Fibroblast of skin of left quadriceps (primary cell): ENCODE measurements around the gene NADSYN1.

ENCODE experiments used
- DNase-seq, 2 experiments: peaks; one replicate each; pipeline ENCODE4 v3.0.0-alpha.2; 2013; ENCODE audit warnings: low read depth in 2 of 2

NADSYN1 gene

DNA sequence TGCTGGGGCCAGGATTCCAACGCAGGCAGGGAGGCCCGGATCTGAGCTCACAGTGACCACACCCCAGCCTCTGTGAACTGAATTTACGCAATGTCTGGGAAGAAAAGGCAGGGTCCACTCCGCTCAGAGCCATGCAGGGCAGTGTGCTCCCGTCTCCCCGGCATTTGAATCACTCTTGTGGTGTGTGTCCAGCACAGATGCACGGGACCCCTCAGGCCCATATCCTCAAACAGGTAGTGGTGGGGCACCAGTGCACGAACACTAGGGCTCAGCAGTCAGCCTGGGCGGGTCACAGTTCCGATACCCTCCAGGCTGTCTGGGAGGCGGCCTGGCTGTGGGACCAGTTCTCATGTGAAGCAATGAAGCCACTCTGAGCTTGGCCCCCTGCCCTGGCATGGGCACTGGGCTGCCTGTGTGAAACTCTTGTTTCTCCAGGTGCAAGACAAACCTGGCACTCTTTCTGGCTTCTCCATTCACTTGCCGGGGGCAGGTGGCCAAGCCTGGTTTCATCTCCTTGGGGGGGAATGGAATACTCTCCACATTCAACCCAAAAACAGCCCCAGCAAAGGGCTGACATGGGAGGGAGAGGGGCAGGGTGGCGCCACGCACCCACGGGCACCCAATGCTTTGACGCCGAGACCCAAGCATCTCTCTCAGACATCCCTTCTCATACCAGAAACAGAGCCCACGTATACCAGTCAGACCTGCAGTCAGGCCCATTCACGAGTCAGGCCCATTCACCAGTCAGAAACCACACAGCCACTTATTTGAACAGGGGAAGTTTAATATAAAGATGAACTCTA is 19.2 kb upstream of the NADSYN1 start:
- no peak for DNase-seq

DNA sequence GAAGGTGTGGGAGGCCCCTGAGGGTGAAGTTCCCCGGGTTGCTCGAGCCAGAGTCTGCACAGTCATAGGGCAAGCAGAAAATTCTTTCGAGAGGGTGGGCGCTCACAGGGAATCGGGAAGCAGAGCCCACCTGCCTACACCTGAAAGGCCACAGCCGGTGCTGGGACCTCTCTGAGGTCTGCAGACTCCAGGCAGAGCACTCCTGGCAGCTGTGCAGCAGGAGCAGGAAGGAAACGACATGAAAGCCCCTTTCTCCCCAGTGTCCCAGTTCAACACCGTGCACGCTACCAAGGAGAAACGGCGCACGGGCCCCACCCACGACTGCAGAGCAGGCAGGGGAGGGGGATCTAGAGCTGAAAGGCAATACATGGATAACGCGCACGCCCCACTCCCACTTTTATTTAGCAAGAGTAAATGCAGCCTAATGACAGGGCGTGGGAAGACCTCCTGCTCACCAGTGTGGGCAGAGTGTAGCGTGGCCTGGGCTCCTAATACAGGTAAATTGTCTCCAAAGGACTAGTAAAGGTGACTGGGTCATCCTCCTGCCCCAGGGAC is 18.4 kb upstream of the NADSYN1 start:
- DNase-seq: no peak

DNA sequence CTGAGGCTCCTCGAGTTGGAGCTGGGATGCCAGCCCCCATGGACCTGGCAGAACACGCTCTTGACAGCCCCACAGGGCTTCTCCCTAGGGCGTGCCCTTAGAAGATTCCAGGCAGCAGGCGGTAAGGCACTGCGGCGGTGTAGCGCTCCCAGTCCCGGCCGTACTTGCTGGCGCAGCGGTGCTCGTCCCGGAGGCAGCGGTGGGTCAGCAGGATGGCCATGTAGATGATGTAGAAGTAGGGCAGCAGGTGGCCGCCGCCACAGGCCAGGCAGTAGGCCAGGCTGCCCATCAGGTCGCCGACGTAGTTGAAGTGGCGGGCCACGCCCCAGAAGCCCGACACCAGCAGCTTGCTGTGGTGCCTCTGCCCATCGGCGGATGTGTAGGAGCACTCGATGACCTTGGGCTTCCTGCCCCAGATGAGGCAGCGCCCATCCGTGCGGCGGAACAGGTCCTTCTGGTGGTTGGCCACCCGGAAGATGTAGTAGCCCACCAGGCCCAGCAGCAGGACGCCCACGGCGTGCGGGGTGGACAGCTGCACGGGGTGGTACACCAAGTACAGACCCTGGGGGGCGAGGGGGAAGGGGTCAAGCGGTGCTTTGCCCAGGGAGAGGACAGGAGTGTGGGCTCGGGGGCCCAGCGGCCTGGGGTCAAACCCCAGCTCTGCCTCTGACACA is 17.6 kb upstream of the NADSYN1 start:
- DNase-seq: no peak

DNA sequence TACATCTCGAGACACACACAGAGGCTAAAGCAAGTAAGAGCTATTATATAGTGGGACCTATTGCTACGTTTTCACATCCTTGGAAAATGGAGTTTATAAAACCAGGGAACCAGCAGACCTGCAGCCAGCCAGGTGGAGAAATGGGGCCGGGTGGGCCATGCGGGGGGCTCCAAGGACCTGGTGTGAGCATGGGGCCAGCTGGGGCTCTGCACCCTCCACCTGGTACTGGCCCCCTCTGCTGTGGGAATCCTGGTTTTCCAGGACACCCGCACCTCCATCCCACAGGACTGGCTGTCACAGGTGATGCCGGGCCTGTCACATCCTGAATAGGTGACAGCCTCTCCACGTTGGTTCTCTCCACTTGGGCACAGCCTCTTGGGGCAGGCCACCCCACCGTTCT is 16.1 kb upstream of the NADSYN1 start:
- DNase-seq: no peak

DNA sequence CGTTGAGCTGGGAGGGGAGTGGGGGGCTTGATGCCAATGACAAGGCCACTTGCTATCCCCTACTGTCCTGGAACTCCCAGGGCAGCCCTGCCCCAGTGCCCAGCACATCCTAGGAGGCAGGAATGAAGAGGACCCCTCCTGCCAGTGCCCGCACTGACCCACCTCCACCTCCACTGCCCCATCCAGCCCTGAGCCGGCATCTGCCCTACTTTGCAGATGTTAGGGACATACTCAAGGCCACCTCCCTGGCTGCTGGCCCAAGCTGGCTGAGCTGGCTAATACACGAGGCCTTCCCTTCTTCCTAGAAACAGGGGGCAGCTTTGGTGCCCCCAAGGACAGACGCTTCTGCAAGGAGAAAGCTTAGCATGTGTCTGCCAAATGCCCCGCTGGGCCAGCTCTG is 15.6 kb upstream of the NADSYN1 start:
- DNase-seq: no peak

DNA sequence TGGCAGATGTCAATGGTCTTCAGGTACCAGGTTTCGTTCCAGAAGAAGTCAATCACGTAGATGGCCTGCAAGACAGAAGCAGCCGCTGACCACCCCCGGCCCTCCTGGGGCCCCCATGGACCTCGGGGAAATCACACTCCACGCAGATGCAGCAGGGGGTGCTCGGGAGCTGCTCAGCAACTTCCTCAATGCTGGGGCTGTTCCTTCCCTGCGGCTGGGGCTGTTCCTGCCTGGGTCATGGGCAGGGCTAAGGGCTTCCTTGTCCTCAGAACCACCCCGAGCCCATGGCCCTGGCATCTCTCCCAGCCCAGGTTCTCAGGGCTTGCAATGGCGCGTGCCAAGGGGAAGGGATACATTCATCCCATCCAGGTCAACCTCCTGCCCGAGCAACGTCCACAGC is 15.1 kb upstream of the NADSYN1 start:
- DNase-seq: no peak

DNA sequence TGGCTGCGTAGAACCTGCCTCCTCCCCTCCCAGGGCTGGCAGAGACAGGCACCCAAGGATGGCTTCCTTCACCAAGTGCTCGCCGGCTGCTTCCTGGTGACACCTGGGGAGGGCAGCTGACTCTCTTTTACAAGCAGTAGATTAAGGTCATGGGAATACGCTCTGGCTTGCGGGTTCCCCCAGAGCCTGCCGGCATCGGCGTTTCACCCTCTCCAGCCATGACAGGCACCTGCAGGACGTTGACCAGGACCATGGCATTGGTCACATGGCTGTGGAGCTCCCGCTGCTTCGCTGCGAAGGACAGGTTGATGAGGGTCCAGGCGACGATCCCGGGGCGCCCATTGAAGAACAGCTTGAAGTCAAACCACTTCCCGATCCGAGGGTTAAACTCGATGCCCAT is 14.4 kb upstream of the NADSYN1 start:
- DNase-seq: no peak

DNA sequence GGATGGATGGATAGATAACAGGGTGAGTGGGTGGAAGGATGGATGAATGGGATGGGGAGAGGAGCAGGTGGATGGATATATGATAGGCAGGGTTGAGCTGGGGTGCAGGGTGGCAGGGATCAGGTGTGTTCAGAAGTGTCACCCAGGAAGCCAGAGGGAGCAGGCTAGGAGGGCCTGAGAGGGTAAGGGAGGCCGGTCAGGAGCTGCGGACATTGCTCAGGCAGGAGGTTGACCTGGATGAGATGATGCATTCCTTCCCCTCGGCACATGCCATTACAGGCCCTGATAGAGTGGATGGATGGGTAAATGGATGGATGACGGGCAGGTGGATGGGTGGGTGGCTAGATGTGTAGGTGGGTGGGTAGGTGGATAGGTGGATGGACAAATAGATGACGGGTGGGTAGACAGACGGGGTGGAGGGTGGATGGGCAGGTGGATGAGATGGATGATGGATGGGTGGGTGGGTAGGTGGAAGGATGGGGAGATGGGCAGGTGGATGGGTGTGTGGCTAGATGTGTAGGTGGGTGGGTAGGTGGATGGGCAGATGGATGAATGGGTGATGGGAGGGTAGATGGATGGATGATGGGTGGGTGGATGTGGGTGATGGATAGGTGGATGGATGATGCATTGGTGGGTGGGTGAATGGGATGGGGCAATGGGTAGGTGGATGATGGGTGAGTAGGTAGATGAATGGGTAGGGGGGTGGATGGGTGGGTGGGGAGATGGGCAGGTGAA is 12.8 kb upstream of the NADSYN1 start:
- no peak for DNase-seq

DNA sequence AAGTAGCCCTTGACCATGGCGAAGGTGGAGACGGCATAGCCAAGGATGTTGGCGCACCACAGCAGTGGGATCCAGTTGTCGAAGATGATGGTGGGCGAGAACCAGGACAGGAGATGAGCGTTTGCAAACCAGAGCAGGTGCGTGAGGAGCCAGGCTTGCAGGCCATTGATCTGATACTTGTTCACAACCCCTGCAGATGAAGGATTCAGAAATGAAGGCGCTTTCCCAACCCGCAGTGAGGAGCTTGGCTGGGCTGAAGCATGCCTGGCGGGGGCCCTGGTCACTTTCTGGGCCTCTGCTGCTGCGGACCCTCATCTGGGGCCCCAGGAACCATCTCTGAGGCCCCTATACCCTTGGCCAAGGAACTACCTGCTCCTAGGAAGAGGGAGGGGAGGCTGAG is 11.8 kb upstream of the NADSYN1 start:
- no peak for DNase-seq

DNA sequence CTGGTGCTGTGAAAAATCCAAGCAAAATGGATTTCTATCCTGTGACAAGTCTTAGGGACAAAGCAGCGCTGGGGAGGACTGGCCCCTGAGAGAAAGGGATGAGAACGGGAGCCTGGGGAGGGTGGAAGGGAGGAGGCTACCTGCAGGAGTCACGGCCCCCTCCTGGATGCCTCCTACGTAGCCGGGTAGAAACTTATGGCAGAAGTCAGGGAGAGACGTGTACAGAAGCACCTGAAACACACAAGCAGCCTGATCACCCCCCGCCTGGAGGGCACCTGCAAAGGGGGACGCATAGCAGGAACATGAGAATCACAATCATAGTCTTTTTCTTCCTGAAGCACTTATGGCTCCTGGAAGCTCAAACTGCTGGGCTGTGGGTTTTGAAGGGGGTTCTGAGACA is 10.9 kb upstream of the NADSYN1 start:
- DNase-seq: no peak

DNA sequence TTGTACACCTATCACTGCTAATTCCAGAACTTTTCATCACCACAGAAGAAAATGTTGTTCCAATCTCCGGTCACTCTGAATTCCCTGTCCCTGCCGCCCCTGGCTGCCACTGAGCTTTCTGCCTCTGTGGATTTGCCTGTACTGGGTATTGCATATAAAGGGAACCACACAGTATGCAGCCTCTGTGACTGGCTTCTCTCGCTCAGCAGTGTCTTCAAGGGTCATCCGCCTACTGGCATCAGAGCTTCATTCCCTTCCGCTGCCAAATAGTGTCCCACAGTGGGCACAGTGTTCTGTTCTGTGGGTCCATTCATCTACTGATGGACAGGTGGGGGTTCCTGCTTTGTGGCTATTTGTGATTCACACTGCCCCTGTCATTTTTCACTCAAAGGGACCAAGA is 10.1 kb upstream of the NADSYN1 start:
- DNase-seq: no peak

DNA sequence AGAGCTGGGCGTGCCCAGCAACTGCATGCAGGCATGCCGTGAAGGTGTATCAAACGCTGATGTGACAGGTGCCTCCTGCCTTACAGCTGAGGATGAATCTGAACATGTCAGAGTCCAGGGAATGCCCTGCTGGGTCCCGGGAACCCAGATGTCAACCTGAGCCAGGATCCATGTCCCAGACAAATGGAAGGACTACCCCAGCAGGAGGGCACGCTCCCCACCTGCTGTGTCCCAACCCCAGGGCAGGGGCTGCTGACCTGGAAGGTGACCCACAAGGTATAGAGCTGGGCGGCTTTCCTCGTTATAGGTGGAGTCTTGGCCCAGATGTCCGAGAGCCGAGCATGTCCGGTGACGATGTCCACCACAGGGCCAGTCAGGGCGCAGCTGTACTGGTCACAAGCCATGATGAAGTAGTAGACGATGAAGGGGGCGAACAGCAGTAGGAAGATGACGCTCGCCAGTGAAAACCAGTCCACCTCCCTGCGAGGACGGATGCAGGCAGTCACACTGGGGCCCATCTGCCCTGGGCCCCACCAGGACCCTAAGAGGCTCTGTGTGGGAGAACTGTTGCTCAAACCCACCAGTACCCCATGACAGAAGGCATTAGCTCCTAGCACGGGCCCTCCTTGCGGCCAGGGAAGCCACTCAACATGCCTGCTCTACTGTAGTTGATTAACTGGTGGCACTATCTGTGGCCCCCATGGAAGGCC is 9.1 kb upstream of the NADSYN1 start:
- no peak for DNase-seq

DNA sequence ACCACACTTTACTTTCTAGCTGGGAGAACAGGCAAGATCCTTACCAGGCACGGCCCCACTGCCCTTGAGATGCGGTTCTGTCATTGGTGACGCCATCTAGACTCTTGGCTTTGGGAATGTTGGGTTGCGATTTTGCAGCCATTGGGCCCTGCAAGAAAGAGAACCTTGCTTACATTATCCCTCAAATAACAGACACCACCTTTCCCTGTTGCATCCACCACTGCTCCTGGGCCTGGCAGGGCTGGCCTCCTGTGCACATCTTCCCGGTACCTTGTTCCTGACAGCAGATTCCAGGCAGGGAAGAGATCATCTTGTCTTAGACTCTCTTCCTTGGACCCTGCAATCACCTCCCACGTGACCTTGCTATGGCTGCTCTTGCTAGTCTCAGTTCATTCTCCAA is 8.2 kb upstream of the NADSYN1 start:
- no peak for DNase-seq

DNA sequence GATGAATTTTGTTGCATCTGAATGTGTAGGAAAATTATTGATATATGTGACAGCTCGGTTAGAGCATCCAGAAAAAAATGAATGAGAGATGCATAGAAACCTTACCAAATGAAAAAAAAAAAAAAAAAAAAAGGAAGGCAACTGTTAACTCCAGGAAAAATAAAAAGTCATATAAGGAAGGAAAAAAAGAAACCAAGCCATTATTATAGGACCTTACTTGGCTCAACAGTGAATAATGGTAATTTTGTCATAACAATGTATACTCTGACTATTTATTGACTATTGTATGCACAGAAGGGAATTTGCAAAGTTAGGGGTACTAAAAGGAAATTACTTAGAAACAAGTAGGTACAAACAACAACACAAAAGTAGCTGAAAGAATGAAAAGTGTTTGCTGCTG is 6.9 kb upstream of the NADSYN1 start:
- no peak for DNase-seq

DNA sequence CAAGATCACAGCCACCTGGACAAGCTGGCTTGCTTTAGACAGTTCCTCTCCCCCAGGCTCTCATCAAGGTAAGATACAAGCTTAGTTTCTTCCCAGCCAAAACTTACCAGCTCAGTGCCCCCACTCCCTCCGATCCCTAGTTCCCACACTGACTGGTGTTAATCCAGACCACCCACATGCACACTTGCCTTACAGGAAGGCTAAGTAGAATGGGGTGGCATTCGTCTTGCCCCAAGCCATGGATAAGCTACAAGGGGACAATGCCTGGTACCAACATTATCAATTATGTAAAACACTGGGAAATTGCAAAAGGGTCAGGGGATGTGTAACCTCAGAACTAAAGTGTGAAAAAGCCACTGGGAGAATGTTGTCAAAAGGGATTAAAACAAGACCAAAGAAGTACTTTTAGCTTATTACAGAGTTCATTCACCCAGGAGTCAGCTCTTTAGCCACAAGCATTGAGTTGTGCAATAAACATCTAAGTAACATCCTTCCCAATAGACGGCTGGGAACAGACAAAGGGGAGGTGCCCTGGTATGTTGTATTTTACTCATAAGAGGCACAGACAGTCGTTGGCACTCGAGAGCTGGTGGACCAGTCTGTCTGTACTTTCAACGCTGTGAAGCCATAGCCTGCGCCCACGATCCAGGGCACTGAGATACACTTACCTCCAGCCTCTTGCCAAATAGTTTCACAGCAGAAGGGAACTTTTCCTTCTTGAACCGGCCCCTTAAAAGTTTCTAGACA is 5.9 kb upstream of the NADSYN1 start:
- DNase-seq: no peak

DNA sequence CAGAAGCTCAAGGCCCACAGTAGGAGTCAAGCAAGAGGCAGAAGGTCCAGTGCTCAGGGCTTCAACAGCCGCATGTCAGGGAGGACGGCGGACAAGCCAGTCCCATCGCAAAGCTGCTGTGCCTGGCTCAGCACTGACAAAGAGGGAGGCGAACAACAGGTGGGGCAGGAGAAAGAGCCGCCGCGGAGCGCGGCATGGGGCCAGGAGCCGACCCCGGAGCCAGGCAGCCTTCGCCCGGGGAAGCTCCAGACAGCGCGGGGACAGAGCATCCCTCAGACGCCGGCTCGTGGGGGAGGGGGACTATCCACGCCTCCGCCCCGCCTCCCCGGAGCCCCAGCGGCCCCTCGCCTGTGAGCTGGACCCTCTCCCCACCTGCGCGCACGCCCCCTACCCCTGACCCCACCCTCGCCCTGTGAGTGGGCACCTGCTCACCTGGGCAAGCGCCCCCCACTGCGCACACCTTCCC is 5.2 kb upstream of the NADSYN1 start:
- DNase-seq: no peak

DNA sequence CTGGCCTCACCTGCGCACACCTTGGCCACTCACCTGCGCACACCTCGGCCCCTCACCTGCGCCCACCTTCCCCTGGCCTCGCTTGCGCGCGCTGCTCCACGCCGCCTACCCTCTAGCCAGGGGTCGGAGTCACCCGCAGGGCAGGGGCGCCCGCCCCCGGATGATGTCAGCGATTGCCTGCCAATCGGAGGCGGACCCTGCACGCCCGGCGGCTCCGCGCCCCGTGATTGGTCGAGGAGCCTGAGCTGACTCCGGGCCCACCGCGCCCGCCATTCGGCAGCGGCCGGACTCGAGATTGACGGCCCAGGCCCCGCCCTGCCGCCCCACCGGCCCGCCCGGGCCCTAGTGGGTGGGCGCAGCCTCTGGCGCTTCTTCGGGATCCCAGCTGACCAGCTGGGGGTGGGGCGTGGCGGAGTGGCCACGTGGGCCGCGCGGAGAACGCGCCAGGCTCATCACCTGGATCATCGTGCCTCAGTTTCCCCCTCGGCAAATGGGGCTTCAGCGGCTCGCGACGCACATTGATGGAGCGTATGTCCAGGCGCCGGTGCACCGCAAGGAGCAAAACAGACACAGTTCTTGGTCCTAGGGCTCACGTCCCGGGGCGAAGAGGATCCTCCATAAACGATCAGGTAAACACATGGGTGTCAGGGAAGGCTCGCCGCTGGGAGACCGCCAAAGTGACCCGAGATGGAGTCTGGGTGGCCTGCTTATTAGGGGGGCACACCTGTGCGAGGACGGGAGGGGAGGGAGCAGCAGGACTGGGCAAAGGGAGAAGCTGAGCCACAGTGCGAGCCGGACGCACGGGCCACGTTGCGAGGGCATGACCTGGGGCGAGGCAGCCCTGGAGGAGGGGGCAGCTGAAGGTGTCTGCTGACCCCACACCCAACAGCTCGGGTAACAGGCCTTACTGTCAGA is 4.5 kb upstream of the NADSYN1 start, which contains the start of gene DHCR7:
Gene DHCR7, minus strand, starts transcription at position 137 of the 915 bp plus-strand sequence. CDS start 3,441 bp downstream, outside the sequence.
- DNase-seq: peak; percentile 85 to 86

DNA sequence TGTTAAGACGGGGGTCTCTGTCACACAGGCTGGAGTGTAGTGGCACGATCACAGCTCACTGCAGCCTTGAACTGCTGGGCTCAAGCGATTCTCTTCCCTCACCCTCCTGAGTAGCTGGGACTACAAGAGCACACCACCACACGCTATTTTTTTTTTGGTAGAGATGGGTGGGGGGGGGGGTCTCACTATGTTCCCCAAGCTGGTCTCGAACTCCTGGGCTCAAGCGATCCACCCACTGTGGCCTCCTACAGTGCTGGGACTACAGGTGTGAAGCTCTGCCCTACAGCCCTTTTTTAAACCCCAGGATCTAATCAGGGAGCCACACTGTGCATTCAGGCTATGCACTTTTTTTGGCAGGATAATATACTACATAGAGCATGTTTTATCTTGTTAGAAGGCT is 3.4 kb upstream of the NADSYN1 start:
- no peak for DNase-seq

DNA sequence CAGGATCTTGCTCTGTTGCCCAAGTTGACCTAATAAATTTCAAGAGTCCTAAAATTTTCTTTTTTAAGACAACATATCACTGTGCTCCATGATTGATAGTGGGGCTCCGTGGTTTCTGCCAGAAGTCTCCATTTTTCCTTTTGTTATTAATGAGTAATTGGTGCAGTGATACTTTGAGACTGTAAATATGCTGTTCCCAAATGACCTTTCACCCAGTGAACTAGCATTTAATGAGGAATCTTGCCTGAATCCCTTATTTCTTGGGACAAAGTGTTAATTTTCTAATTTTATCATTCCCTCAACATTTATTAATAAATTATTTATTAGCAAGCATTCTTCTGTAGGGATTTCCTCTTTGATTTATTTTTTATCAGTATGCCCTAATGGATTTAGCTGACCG is 2.5 kb upstream of the NADSYN1 start:
- no peak for DNase-seq

DNA sequence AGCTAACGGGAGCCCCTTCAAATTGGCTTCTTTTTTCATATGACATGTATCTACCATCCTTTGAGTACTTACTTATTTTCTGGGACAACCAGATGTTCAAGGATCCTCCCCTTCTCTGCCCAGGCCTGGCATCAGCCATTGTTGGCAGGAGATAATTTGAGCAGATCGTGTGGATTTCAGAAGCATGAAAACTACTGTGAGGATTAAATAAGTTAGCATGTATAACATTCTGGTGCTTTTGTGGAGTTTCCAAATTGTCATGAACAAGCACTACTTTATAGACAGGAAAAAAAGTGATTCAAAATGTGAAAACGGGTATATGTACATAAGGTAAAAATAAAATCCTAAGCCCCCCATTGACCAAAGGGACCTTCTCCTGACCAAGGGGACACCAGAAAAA is 2.1 kb upstream of the NADSYN1 start:
- DNase-seq: no peak
